Retina (tissue), 1 donor: ENCODE data around the gene NME5.

Source experiments
- DNase-seq: peaks from one replicate; pipeline ENCODE4 v3.0.0-alpha.2; 2016

The NME5 gene

GRCh38 chr5:138129347-138129746, 9.9 kb downstream of the NME5 start:
- no peak for DNase-seq

- no peak for DNase-seq
These were observed 10.9 kb downstream of the NME5 start for GRCh38 chr5:138128334-138128733.

- no peak for DNase-seq
These were observed 24.0 kb downstream of the NME5 start for GRCh38 chr5:138115254-138115653.

- DNase-seq: no peak
These were observed 27.3 kb downstream of the NME5 start for GRCh38 chr5:138111937-138112336.

GRCh38 chr5:138111181-138111580, 28.0 kb downstream of the NME5 start:
- DNase-seq: no peak

GRCh38 chr5:138110266-138110963, 28.8 kb downstream of the NME5 start:
- DNase-seq: peak; percentile 12

GRCh38 chr5:138109463-138110265, 29.6 kb downstream of the NME5 start:
- DNase-seq: no peak

GRCh38 chr5:138107213-138107612, 32.0 kb downstream of the NME5 start:
- DNase-seq: no peak

- DNase-seq: no peak
These were observed 33.5 kb downstream of the NME5 start for GRCh38 chr5:138105709-138106108.

- no peak for DNase-seq
These were observed 36.0 kb downstream of the NME5 start for GRCh38 chr5:138103319-138103637.

- DNase-seq: no peak
These were observed 36.5 kb downstream of the NME5 start for GRCh38 chr5:138102454-138103318.

GRCh38 chr5:138096997-138097828, 42.0 kb downstream of the NME5 start:
- DNase-seq: no peak

GRCh38 chr5:138096363-138096762, 42.9 kb downstream of the NME5 start:
- DNase-seq: no peak

GRCh38 chr5:138095100-138095907, 43.9 kb downstream of the NME5 start:
- no peak for DNase-seq

- no peak for DNase-seq
These were observed 46.2 kb downstream of the NME5 start for GRCh38 chr5:138093036-138093435.

- no peak for DNase-seq
These were observed 46.9 kb downstream of the NME5 start for GRCh38 chr5:138092301-138092700.

- no peak for DNase-seq
These were observed 47.5 kb downstream of the NME5 start for GRCh38 chr5:138091685-138092084.

GRCh38 chr5:138083702-138084101, 55.5 kb downstream of the NME5 start, which contains the start of gene WNT8A:
Gene WNT8A, plus strand, starts transcription at chr5:138084033. Its CDS starts 95 bp downstream, at chr5:138084128.
- no peak for DNase-seq

- DNase-seq: no peak
These were observed 57.2 kb downstream of the NME5 start for GRCh38 chr5:138082033-138082432.

- DNase-seq: no peak
These were observed 61.1 kb downstream of the NME5 start for GRCh38 chr5:138078006-138078643.

- DNase-seq: peak; percentile 53
These were observed 62.0 kb downstream of the NME5 start for GRCh38 chr5:138077064-138077696.
